Endothelial cell of umbilical vein (primary cell): ENCODE measurements around the gene GPR17.

Source experiments
- EZH2 ChIP-seq: IDR thresholded peaks from 2 replicates; pipeline ENCODE4 v1.6.1; 2012; ENCODE audit warnings: borderline replicate concordance, low read depth, mild to moderate bottlenecking, moderate library complexity, low read length, inconsistent platforms; ENCODE audit not compliant: severe bottlenecking
- GATA2 ChIP-seq: IDR thresholded peaks from 2 replicates; pipeline ENCODE4 v1.7.0; 2011; ENCODE audit warnings: low read depth, mild to moderate bottlenecking, moderate library complexity, mixed read lengths, low read length; ENCODE audit not compliant: insufficient read length, insufficient read depth
- JUN ChIP-seq: IDR thresholded peaks from 2 replicates; pipeline ENCODE4 v1.6.1; 2011; ENCODE audit warnings: borderline replicate concordance, low read depth; ENCODE audit not compliant: insufficient read length, insufficient read depth
- POLR2A ChIP-seq: IDR thresholded peaks from 2 replicates; pipeline ENCODE4 v1.6.1; 2012; ENCODE audit warnings: low read depth, mild to moderate bottlenecking, control low read depth, low read length
- POLR2AphosphoS5 ChIP-seq: IDR thresholded peaks from 2 replicates; pipeline ENCODE4 v1.6.1; 2012; ENCODE audit warnings: low read depth, mild to moderate bottlenecking, control low read depth, low read length, moderate library complexity; ENCODE audit not compliant: insufficient read depth
- TF ChIP-seq, protein P1 (sequence below), 2 donors: IDR thresholded peaks; 1 replicate in 1 of 2; 2 replicates in 1 of 2; pipeline ENCODE4 v1.5.1; 2011; ENCODE audit warnings: low read length in 2 of 2, mild to moderate bottlenecking in 2 of 2, moderate library complexity in 2 of 2, control low read depth in 1 of 2, inconsistent platforms in 1 of 2, low read depth in 1 of 2; ENCODE audit not compliant: insufficient read depth in 1 of 2; ENCODE audit errors: extremely low read depth in 1 of 2
- TF ChIP-seq, protein P2 (sequence below): IDR thresholded peaks from 2 replicates; pipeline ENCODE4 v1.6.1; 2011; ENCODE audit not compliant: insufficient read depth, insufficient read length

DNA sequence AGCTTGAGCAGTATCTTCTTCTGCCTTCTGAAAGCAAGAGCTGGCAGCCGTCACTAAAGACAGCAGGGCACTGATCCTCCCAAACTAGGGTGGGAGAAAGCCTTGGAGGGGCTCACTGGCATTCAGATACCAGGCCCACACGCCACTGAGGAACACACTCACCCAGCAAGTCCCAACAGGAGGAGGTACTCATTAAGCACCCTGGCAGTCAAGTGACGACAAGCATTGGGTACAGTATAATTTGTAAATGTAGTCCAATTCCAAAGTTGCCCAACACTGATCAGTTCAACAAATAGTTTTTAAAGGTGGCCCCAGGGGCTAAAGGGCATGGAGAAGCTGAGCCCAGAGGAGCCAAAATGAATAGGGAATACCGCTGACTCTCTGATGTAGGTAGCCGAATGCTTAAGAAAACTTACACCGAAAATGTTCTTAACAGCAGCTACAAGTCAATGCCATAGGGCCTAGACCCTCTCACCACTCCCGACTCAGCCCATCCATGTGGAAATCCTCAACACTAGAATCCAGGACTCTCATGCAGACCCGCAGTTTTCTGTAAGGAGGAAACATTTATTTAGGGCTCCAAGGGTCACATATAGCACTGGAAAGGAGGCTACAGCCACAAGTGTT is 19.4 kb downstream of the GPR17 start:
- TF ChIP-seq POLR2A (no peak), GATA2 (no peak), EZH2 (no peak), JUN (no peak), POLR2AphosphoS5 (no peak)
- TF ChIP-seq, protein P1, sequence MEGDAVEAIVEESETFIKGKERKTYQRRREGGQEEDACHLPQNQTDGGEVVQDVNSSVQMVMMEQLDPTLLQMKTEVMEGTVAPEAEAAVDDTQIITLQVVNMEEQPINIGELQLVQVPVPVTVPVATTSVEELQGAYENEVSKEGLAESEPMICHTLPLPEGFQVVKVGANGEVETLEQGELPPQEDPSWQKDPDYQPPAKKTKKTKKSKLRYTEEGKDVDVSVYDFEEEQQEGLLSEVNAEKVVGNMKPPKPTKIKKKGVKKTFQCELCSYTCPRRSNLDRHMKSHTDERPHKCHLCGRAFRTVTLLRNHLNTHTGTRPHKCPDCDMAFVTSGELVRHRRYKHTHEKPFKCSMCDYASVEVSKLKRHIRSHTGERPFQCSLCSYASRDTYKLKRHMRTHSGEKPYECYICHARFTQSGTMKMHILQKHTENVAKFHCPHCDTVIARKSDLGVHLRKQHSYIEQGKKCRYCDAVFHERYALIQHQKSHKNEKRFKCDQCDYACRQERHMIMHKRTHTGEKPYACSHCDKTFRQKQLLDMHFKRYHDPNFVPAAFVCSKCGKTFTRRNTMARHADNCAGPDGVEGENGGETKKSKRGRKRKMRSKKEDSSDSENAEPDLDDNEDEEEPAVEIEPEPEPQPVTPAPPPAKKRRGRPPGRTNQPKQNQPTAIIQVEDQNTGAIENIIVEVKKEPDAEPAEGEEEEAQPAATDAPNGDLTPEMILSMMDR (IDR thresholded peaks at IDR 0.05; ENCODE audit: extremely low read depth in 1 of 2, insufficient read depth in 1 of 2, low read depth in 1 of 2, low read length in 2 of 2): no peak
- TF ChIP-seq, protein P2, sequence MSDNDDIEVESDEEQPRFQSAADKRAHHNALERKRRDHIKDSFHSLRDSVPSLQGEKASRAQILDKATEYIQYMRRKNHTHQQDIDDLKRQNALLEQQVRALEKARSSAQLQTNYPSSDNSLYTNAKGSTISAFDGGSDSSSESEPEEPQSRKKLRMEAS: no peak
